Measurements from ENCODE around the gene CD99. TPM values are rescaled to one million over a fixed set of nuclear protein-coding genes. Genes with fewer than 3 reads are reported as not detected.
"Not testable (repeated sequence)": the region's sequence is repeated elsewhere in the genome, so short reads cannot be mapped to it uniquely, and the experiment has no call there.

CD99 gene
- total and polyA plus RNA-seq, 2 experiments from 2014 or later, result 505 to 975 TPM

GRCh38 chrX:2766906-2767305, 75.8 kb downstream of the CD99 start:
- no peaks in the 10 kb centered on the region for H3K36me3 ChIP-seq (ENCODE audit: low read depth)
- no peaks in the 10 kb centered on the region for H3K27me3 ChIP-seq (replicated peaks; ENCODE audit: insufficient read depth)
- 0 out of 2 replicates have a peak overlapping the region, but pooled peaks have one; percentile 35 for H3K4me3 ChIP-seq
- H3K27ac ChIP-seq, result peak overlapping the region; percentile 91
- peak overlapping the region; percentile 77 for H3K9ac ChIP-seq
- 24 to 28% methylated on average over 11 of the region's 11 CpGs for WGBS, 2 experiments (ENCODE audit: low coverage in 1 of 2, low lambda C conversion rate in 2 of 2, missing lambda C conversion rate in 2 of 2)
- in situ Hi-C loops (cut with MboI), result no loop called here
- peak overlapping the region; percentile 34 for H3K4me2 ChIP-seq (ENCODE audit: unreplicated experiment)
- peak; percentile 87 for DNase-seq
- no peaks in the 10 kb centered on the region for H3K9me2 ChIP-seq (ENCODE audit: insufficient read depth)
- peaks cover 9% of the 10 kb centered on the region; the same call in 1 of the 2 replicates for H3F3A ChIP-seq (ENCODE audit: insufficient read depth)
- no peak for TF ChIP-seq EZH2phosphoT487 (IDR thresholded peaks at IDR 0.05; ENCODE audit: insufficient read depth, low read depth)
- no peak for TF ChIP-seq EZH2 (IDR thresholded peaks at IDR 0.05; ENCODE audit: insufficient read depth, poor library complexity, severe bottlenecking)
- H4K20me1 ChIP-seq (ENCODE audit: insufficient read depth), result no peaks in the 10 kb centered on the region
- H3K79me2 ChIP-seq (ENCODE audit: insufficient read depth), result peaks cover 29% of the 10 kb centered on the region
- H3K4me1 ChIP-seq (ENCODE audit: insufficient read depth), result peaks cover 24% of the 10 kb centered on the region
- no peaks in the 10 kb centered on the region for H3K9me3 ChIP-seq (ENCODE audit: low read depth)
- peak overlapping the region; percentile 55 for H2AFZ ChIP-seq

GRCh38 chrX:2767631-2768455, 76.7 kb downstream of the CD99 start:
- Histone ChIP-seq H3K36me3 (ENCODE audit: low read depth) (no peaks in the 10 kb centered on the region), H3K4me3 (0 out of 2 replicates have a peak overlapping the region, but pooled peaks have one; percentile 35), H3K79me2 (ENCODE audit: insufficient read depth) (peaks cover 27% of the 10 kb centered on the region), H3K9me2 (ENCODE audit: insufficient read depth) (no peaks in the 10 kb centered on the region), H3K27me3 (replicated peaks; ENCODE audit: insufficient read depth) (no peaks in the 10 kb centered on the region), H3K4me2 (ENCODE audit: unreplicated experiment) (peak overlapping the region; percentile 34), H2AFZ (peak overlapping the region; percentile 55), H3K9ac (peak overlapping the region; percentile 77), H3F3A (ENCODE audit: insufficient read depth) (peaks cover 9% of the 10 kb centered on the region; the same call in 1 of the 2 replicates), H3K27ac (peak overlapping the region; percentile 91), H4K20me1 (ENCODE audit: insufficient read depth) (no peaks in the 10 kb centered on the region), H3K9me3 (ENCODE audit: low read depth) (no peaks in the 10 kb centered on the region), H3K4me1 (ENCODE audit: insufficient read depth) (peaks cover 24% of the 10 kb centered on the region)
- in situ Hi-C loops (cut with MboI), result no loop called here
- WGBS, 2 experiments (ENCODE audit: low coverage in 1 of 2, low lambda C conversion rate in 2 of 2, missing lambda C conversion rate in 2 of 2), result 13 to 15% methylated on average over 25 of the region's 25 CpGs
- TF ChIP-seq EZH2 (IDR thresholded peaks at IDR 0.05; ENCODE audit: insufficient read depth, poor library complexity, severe bottlenecking), result no peak
- TF ChIP-seq EZH2phosphoT487 (IDR thresholded peaks at IDR 0.05; ENCODE audit: insufficient read depth, low read depth), result no peak
- peak; percentile 95 for DNase-seq

DNA sequence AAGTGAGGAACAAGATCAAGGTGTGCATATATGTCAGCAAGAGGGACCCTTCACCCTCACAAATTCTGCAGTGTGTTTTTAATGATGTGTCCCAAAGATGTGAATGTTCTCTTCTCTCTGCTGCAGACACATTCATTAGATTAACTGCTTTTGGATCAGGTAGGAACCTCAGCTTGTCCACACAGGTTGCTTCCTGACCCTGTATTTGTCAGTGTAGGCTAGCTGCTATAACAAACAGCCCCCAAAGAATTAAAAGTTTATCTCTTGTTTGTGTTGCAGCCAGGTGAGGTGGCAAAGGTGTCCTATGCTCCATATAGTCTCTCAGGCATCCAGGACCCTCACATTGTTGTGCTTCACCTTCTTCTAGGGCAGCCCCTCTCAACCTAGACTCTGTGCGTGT, 78.5 kb downstream of the CD99 start:
- TF ChIP-seq EZH2 (IDR thresholded peaks at IDR 0.05; ENCODE audit: insufficient read depth, poor library complexity, severe bottlenecking), result no peak
- TF ChIP-seq EZH2phosphoT487 (IDR thresholded peaks at IDR 0.05; ENCODE audit: insufficient read depth, low read depth), result no peak
- Histone ChIP-seq H3K9me2 (ENCODE audit: insufficient read depth) (no peaks in the 10 kb centered on the region), H3K9me3 (ENCODE audit: low read depth) (no peaks in the 10 kb centered on the region), H3K79me2 (ENCODE audit: insufficient read depth) (peaks cover 17% of the 10 kb centered on the region), H3K27me3 (replicated peaks; ENCODE audit: insufficient read depth) (no peaks in the 10 kb centered on the region), H3K27ac (no peak overlapping the region), H3K36me3 (ENCODE audit: low read depth) (peaks cover 3% of the 10 kb centered on the region; the same call in 1 of the 2 replicates), H2AFZ (no peak overlapping the region), H3F3A (ENCODE audit: insufficient read depth) (peaks cover 9% of the 10 kb centered on the region; the same call in 1 of the 2 replicates), H3K4me3 (no peak overlapping the region), H3K4me2 (ENCODE audit: unreplicated experiment) (no peak overlapping the region), H4K20me1 (ENCODE audit: insufficient read depth) (no peaks in the 10 kb centered on the region), H3K4me1 (ENCODE audit: insufficient read depth) (peaks cover 24% of the 10 kb centered on the region), H3K9ac (no peak overlapping the region)
- 83 to 93% methylated on average over 1 of the region's 1 CpG for WGBS, 2 experiments (ENCODE audit: low coverage in 1 of 2, low lambda C conversion rate in 2 of 2, missing lambda C conversion rate in 2 of 2)
- DNase-seq, result no peak
- in situ Hi-C loops (cut with MboI), result no loop called here

DNA sequence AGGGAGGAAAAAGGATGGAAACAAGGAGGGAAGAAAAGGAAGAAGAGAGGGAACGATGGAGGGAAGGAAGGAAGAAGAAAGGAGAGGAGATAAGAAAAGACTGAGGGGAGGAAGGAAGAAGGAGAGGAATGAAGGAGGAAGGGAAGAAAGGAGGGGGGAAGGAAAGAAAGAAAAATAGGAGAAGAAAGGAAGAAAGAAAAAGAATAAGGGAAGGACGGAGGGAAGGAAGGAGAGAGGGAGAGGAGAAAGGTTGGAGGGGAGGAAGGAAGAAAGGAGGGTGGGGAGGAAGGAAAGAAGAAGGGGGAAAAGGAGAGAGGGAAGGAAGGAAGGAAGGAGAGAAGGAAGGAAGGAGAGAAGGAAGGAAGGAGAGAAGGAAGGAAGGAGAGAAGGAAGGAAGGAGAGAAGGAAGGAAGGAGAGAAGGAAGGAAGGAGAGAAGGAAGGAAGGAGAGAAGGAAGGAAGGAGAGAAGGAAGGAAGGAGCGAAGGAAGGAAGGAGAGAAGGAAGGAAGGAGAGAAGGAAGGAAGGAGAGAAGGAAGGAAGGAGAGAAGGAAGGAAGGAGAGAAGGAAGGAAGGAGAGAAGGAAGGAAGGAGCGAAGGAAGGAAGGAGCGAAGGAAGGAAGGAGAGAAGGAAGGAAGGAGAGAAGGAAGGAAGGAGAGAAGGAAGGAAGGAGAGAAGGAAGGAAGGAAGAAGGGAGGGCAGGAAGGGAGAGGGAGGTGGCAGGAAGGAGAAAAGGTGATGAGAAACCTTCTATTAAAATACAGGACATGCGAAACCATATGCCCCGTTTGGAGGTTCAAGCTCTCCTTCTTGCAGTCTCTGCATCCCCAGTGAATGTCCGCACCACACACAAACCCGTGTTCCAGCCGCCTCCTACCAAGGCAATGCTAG, 82.3 kb downstream of the CD99 start:
- H3K9ac ChIP-seq; H3F3A ChIP-seq (ENCODE audit: insufficient read depth); H3K9me2 ChIP-seq (ENCODE audit: insufficient read depth); H3K27ac ChIP-seq; H3K9me3 ChIP-seq (ENCODE audit: low read depth); H2AFZ ChIP-seq; H3K36me3 ChIP-seq (ENCODE audit: low read depth); H3K27me3 ChIP-seq (replicated peaks; ENCODE audit: insufficient read depth); H3K4me1 ChIP-seq (ENCODE audit: insufficient read depth); in situ Hi-C loops (cut with MboI); H4K20me1 ChIP-seq (ENCODE audit: insufficient read depth); H3K4me2 ChIP-seq (ENCODE audit: unreplicated experiment); H3K4me3 ChIP-seq; H3K79me2 ChIP-seq (ENCODE audit: insufficient read depth); DNase-seq: not testable (repeated sequence)
- WGBS, 2 experiments (ENCODE audit: low coverage in 1 of 2, low lambda C conversion rate in 2 of 2, missing lambda C conversion rate in 2 of 2), result 91 to 96% methylated on average over 9 to 10 of the region's 10 CpGs

Measured in GM23248 (cell line).